Keratinocyte (primary cell): ENCODE results near the gene COG4. TPM values are rescaled to one million over a fixed set of nuclear protein-coding genes. Genes with fewer than 3 reads are reported as not detected.
A peak's percentile ranks its signal among the peaks of the same experiment; 100 is the strongest.

Source experiments
- DNase-seq: peaks from one replicate; pipeline ENCODE4 v3.0.0-alpha.2; 2011; ENCODE audit warnings: low read depth, missing footprints, low spot score
- FAIRE-seq: peaks from 2 replicates; lab custom pipeline; 2011; peaks lifted over from hg19 to GRCh38; lab: Jason Lieb, UNC
- H2AFZ ChIP-seq: 2 replicates; pipeline ENCODE4 v1.6.0; 2012; ENCODE audit warnings: low read length, control low read depth, inconsistent platforms; ENCODE audit not compliant: control insufficient read depth
- H3K27ac ChIP-seq: 2 replicates; pipeline ENCODE4 v1.5.1; 2011; ENCODE audit warnings: low read length; ENCODE audit not compliant: control insufficient read depth, insufficient read depth
- H3K27me3 ChIP-seq: 3 replicates; pipeline ENCODE4 v1.6.0; 2011; ENCODE audit warnings: low read length; ENCODE audit not compliant: control insufficient read depth, insufficient read depth; ENCODE audit errors: extremely low read depth
- H3K36me3 ChIP-seq, 2 experiments: 2 replicates in 1 of 2; 3 replicates in 1 of 2; pipeline ENCODE4 v1.5.1; 2011; ENCODE audit warnings: low read length in 2 of 2, mild to moderate bottlenecking in 1 of 2; ENCODE audit not compliant: control insufficient read depth in 2 of 2, insufficient read depth in 2 of 2; ENCODE audit errors: extremely low read depth in 1 of 2
- H3K4me1 ChIP-seq: 3 replicates; pipeline ENCODE4 v1.5.1; 2011; ENCODE audit warnings: low read length; ENCODE audit not compliant: control insufficient read depth, insufficient read depth; ENCODE audit errors: extremely low read depth
- H3K4me2 ChIP-seq: 3 replicates; pipeline ENCODE4 v1.6.0; 2011; ENCODE audit warnings: low read depth, low read length; ENCODE audit not compliant: control insufficient read depth, insufficient read depth; ENCODE audit errors: extremely low read depth
- H3K4me3 ChIP-seq, 3 experiments: fragments of 200-600 bp in 1 of 3; sonication (generic) in 1 of 3; 2 replicates in 2 of 3; 3 replicates in 1 of 3; pipeline ENCODE4 v1.5.1; 2011 to 2016; ENCODE audit warnings: low read length in 3 of 3, mild to moderate bottlenecking in 3 of 3, control low read depth in 2 of 3, inconsistent platforms in 1 of 3, low read depth in 1 of 3, mixed read lengths in 1 of 3, mixed run types in 1 of 3, moderate library complexity in 1 of 3; ENCODE audit not compliant: control insufficient read depth in 2 of 3, insufficient read depth in 2 of 3; ENCODE audit errors: extremely low read depth in 1 of 3
- H3K79me2 ChIP-seq: 2 replicates; pipeline ENCODE4 v1.6.0; 2012; ENCODE audit warnings: low read length; ENCODE audit not compliant: control insufficient read depth, insufficient read depth
- H3K9ac ChIP-seq: 3 replicates; pipeline ENCODE4 v1.6.0; 2011; ENCODE audit warnings: low read length; ENCODE audit not compliant: control insufficient read depth, insufficient read depth; ENCODE audit errors: extremely low read depth
- H3K9me1 ChIP-seq: 3 replicates; pipeline ENCODE4 v1.6.0; 2011; ENCODE audit warnings: low read length; ENCODE audit not compliant: control insufficient read depth, insufficient read depth; ENCODE audit errors: extremely low read depth
- H3K9me3 ChIP-seq: 2 replicates; pipeline ENCODE4 v1.5.1; 2012; ENCODE audit warnings: low read depth, low read length; ENCODE audit not compliant: control insufficient read depth
- H4K20me1 ChIP-seq: 3 replicates; pipeline ENCODE4 v1.6.0; 2011; ENCODE audit warnings: low read length; ENCODE audit not compliant: control insufficient read depth, insufficient read depth; ENCODE audit errors: extremely low read depth
- CTCF ChIP-seq, 3 experiments: IDR thresholded peaks in 1 of 3; conservative IDR thresholded peaks in 1 of 3; optimal IDR thresholded peaks in 1 of 3; 2 replicates in 2 of 3; 3 replicates in 1 of 3; pipeline versions ENCODE3 to v1.5.1; 2011; ENCODE audit warnings: low read length in 3 of 3, mild to moderate bottlenecking in 3 of 3, moderate library complexity in 2 of 3, control low read depth in 1 of 3, inconsistent platforms in 1 of 3; ENCODE audit not compliant: insufficient read depth in 2 of 3; ENCODE audit errors: extremely low read depth in 1 of 3
- EZH2 ChIP-seq: IDR thresholded peaks from one replicate; pipeline ENCODE4 v1.6.1; 2012; ENCODE audit warnings: inconsistent platforms, mild to moderate bottlenecking, low read length, moderate library complexity
- dilution Hi-C: fragments of 300-500 bp; cut with MboI; formaldehyde crosslinking; loops from one replicate; pipeline ENCODE4 v1.7.0; 2020; ENCODE audit warnings: low sequenced_read_pairs; ENCODE audit not compliant: extremely low pct_ligation_motif_present
- polyA plus RNA-seq, 5 experiments: library from polyadenylated mRNA; depleted of rRNA in 3 of 5; stranded (reverse) in 3 of 5; stranded (forward) in 1 of 5; unstranded in 1 of 5; fragments of >200 nt; gene quantifications; 1 replicate in 1 of 5; 2 replicates in 3 of 5; 3 replicates in 1 of 5; pipeline versions ENCODE4 v1.2.1 to v1.2.3, GENCODE V29; 2011 to 2012; ENCODE audit warnings: missing spikeins in 2 of 5, low read depth in 1 of 5, low replicate concordance in 1 of 5

COG4 gene
- polyA plus RNA-seq, 1 donor (not counting 4 experiments of a cell fraction or from before 2014, with no cell fraction given), result 38.9 TPM

GRCh38 chr16:70529051-70529777 is 5.9 kb upstream of the COG4 start:
- no peak overlapping the region for H2AFZ ChIP-seq
- H4K20me1 ChIP-seq, result peaks cover 20% of the 10 kb centered on the region
- peaks cover 21 to 43% of the 10 kb centered on the region in 2 experiments for H3K36me3 ChIP-seq
- peak overlapping the region; percentile 71 for H3K27ac ChIP-seq
- TF ChIP-seq EZH2 (no peak), CTCF (optimal IDR thresholded peaks at IDR 0.05 in 1 of 3, IDR thresholded peaks at IDR 0.05 in 1 of 3, conservative IDR thresholded peaks at IDR 0.05 in 1 of 3; ENCODE audit: extremely low read depth in 1 of 3, insufficient read depth in 2 of 3, low read length in 3 of 3) (peak in 2 of 3 experiments; percentile 27 to 37)
- DNase-seq (no peak), FAIRE-seq (no peak)
- H3K9me3 ChIP-seq, result no peaks in the 10 kb centered on the region
- dilution Hi-C loops, result no loop called here
- H3K79me2 ChIP-seq, result peaks cover 91% of the 10 kb centered on the region
- H3K9ac ChIP-seq, result no peak overlapping the region
- peak overlapping the region; percentile 52 for H3K4me2 ChIP-seq
- H3K4me1 ChIP-seq, result peaks cover 23% of the 10 kb centered on the region
- H3K4me3 ChIP-seq, result no peak overlapping the region
- no peaks in the 10 kb centered on the region for H3K27me3 ChIP-seq
- H3K9me1 ChIP-seq, result no peaks in the 10 kb centered on the region

GRCh38 chr16:70527315-70527996 is 4.1 kb upstream of the COG4 start:
- H2AFZ ChIP-seq, result no peak overlapping the region
- DNase-seq, result no peak
- H3K27me3 ChIP-seq, result no peaks in the 10 kb centered on the region
- no peak overlapping the region for H3K4me2 ChIP-seq
- H4K20me1 ChIP-seq, result peaks cover 20% of the 10 kb centered on the region
- H3K27ac ChIP-seq, result no peak overlapping the region
- H3K79me2 ChIP-seq, result peaks cover 88% of the 10 kb centered on the region
- H3K4me1 ChIP-seq, result peaks cover 25% of the 10 kb centered on the region
- no peaks in the 10 kb centered on the region for H3K9me1 ChIP-seq
- no peak overlapping the region for H3K9ac ChIP-seq
- peaks cover 12 to 31% of the 10 kb centered on the region in 2 experiments for H3K36me3 ChIP-seq
- FAIRE-seq, result no peak
- no peak overlapping the region for H3K4me3 ChIP-seq
- TF ChIP-seq EZH2 (no peak), CTCF (optimal IDR thresholded peaks at IDR 0.05 in 1 of 3, IDR thresholded peaks at IDR 0.05 in 1 of 3, conservative IDR thresholded peaks at IDR 0.05 in 1 of 3; ENCODE audit: extremely low read depth in 1 of 3, insufficient read depth in 2 of 3, low read length in 3 of 3) (no peak)
- dilution Hi-C loops, result no loop called here
- no peaks in the 10 kb centered on the region for H3K9me3 ChIP-seq
